ENCODE results near the gene NR1D2. TPM values are rescaled to one million over a fixed set of nuclear protein-coding genes. Genes with fewer than 3 reads are reported as not detected.
A peak's percentile ranks its signal among the peaks of the same experiment; 100 is the strongest.
"Not testable (repeated sequence)": the region's sequence is repeated elsewhere in the genome, so short reads cannot be mapped to it uniquely, and the experiment has no call there.

The NR1D2 gene
- polyA plus RNA-seq, 3 donors, result 4.1 to 5.4 (median 5.3) TPM

- Histone ChIP-seq H3K79me2 (ENCODE audit: insufficient read depth, low read length) (no peaks in the 10 kb centered on the region), H3K36me3 (replicated peaks in 1 of 2; ENCODE audit: control insufficient read depth in 1 of 2, insufficient read depth in 2 of 2, low read length in 2 of 2) (no peaks in the 10 kb centered on the region), H3K9ac (ENCODE audit: insufficient read depth, low read length, poor library complexity, severe bottlenecking) (no peak overlapping the region), H3K27me3 (ENCODE audit: control insufficient read depth in 2 of 2, insufficient read depth in 2 of 2, low read length in 2 of 2) (no peaks in the 10 kb centered on the region), H3K27ac (ENCODE audit: low read depth in 1 of 2, low read length in 2 of 2) (no peak overlapping the region), H3K9me3 (replicated peaks in 1 of 2; ENCODE audit: control insufficient read depth in 1 of 2, insufficient read depth in 1 of 2, low read length in 2 of 2) (no peaks in the 10 kb centered on the region), H3K4me1 (ENCODE audit: control insufficient read depth in 1 of 2, insufficient read depth in 2 of 2, low read length in 2 of 2) (no peaks in the 10 kb centered on the region), H3K4me3 (replicated peaks in 1 of 3; ENCODE audit: low read depth in 2 of 3, low read length in 3 of 3) (no peak overlapping the region), H4K20me1 (ENCODE audit: insufficient read depth, low read length) (no peaks in the 10 kb centered on the region), H2AFZ (ENCODE audit: insufficient read depth, low read depth, low read length, poor library complexity, severe bottlenecking) (no peak overlapping the region), H3K4me2 (replicated peaks; ENCODE audit: extremely low read depth, low read length, poor library complexity, severe bottlenecking) (no peak overlapping the region)
- no peak for TF ChIP-seq CTCF (IDR thresholded peaks at IDR 0.05)
- Mint-ChIP-seq H3K9me3 (peaks cover 0 to 3% (median 1%) of the 10 kb centered on the region in 7 donors), H3K36me3 (no peaks in the 10 kb centered on the region), H3K4me1 (no peaks in the 10 kb centered on the region), H3K27ac (peak overlapping the region in 1 of 7 donors; percentile 57), H3K27me3 (ENCODE audit: low read depth in 3 of 3) (peaks cover 0 to 1% (median 0%) of the 10 kb centered on the region in 3 donors), H3K4me3 (no peak overlapping the region)
- DNase-seq, result no peak
- intact Hi-C loops (cut with micrococcal nuclease), result no loop called here
- 100% methylated on average over 2 of the region's 3 CpGs for WGBS (ENCODE audit: insufficient coverage)
Observed at GRCh38 chr3:24025805-24026204, 80.7 kb downstream of the NR1D2 start.

DNA sequence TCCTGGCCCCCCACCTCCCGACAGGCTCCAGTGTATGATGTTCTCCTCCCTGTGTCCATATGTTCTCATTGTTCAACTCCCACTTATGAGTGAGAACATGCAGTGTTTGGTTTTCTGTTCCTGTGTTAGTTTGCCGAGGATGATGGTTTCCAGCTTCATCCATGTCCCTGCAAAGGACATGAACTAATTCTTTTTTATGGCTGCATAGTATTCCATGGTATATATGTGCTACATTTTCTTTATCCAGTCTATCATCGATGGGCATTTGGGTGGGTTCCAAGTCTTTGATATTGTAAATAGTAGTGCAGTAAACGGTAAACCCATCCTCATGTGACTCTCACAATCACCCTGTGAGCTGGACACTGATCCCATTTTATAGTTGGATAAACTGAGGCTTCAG lies 81.6 kb downstream of the NR1D2 start:
- H3K4me2 ChIP-seq (replicated peaks; ENCODE audit: extremely low read depth, low read length, poor library complexity, severe bottlenecking); H2AFZ ChIP-seq (ENCODE audit: insufficient read depth, low read depth, low read length, poor library complexity, severe bottlenecking); H4K20me1 ChIP-seq (ENCODE audit: insufficient read depth, low read length); H3K9me3 Mint-ChIP-seq; H3K79me2 ChIP-seq (ENCODE audit: insufficient read depth, low read length); H3K36me3 Mint-ChIP-seq; H3K27ac Mint-ChIP-seq; DNase-seq; H3K4me3 ChIP-seq (replicated peaks in 1 of 3; ENCODE audit: low read depth in 2 of 3, low read length in 3 of 3); H3K27me3 Mint-ChIP-seq (ENCODE audit: low read depth in 3 of 3); H3K27me3 ChIP-seq (ENCODE audit: control insufficient read depth in 2 of 2, insufficient read depth in 2 of 2, low read length in 2 of 2); H3K27ac ChIP-seq (ENCODE audit: low read depth in 1 of 2, low read length in 2 of 2); H3K9me3 ChIP-seq (replicated peaks in 1 of 2; ENCODE audit: control insufficient read depth in 1 of 2, insufficient read depth in 1 of 2, low read length in 2 of 2); H3K4me1 Mint-ChIP-seq; H3K4me3 Mint-ChIP-seq; H3K4me1 ChIP-seq (ENCODE audit: control insufficient read depth in 1 of 2, insufficient read depth in 2 of 2, low read length in 2 of 2); H3K9ac ChIP-seq (ENCODE audit: insufficient read depth, low read length, poor library complexity, severe bottlenecking); H3K36me3 ChIP-seq (replicated peaks in 1 of 2; ENCODE audit: control insufficient read depth in 1 of 2, insufficient read depth in 2 of 2, low read length in 2 of 2); intact Hi-C loops (cut with micrococcal nuclease): not testable (repeated sequence)
- WGBS (ENCODE audit: insufficient coverage), result no CpG with 5 or more reads among the region's 4 CpGs
